Measurements from ENCODE around the gene TBC1D1. TPM values are rescaled to one million over a fixed set of nuclear protein-coding genes. Genes with fewer than 3 reads are reported as not detected.
A peak's percentile ranks its signal among the peaks of the same experiment; 100 is the strongest.

TBC1D1 gene
- total RNA-seq, 4 donors from 2014 or later, result 66.2 to 120 (median 87.9) TPM

DNA sequence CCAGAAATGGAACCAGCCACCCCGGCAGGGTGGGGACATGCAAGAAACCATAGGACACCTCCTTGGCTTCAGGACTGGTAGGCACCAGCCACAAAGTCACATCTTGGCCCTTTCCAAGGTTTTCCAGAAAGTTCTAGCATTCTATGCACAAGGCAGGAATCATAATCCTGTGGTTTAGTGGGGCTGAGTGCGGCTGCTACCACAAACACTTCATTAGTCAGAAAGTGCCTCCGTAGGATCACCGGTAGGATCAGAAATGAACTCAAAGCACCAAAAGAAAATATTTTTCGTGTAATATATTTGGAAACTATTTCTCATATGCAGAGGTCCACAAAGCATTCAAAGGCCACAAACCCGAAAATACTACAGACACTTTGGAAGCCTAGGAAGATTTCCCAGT is 261.0 kb downstream of the TBC1D1 start:
- no peak for TF ChIP-seq POLR2A (IDR thresholded peaks at IDR 0.05)
- TF ChIP-seq, protein P1, sequence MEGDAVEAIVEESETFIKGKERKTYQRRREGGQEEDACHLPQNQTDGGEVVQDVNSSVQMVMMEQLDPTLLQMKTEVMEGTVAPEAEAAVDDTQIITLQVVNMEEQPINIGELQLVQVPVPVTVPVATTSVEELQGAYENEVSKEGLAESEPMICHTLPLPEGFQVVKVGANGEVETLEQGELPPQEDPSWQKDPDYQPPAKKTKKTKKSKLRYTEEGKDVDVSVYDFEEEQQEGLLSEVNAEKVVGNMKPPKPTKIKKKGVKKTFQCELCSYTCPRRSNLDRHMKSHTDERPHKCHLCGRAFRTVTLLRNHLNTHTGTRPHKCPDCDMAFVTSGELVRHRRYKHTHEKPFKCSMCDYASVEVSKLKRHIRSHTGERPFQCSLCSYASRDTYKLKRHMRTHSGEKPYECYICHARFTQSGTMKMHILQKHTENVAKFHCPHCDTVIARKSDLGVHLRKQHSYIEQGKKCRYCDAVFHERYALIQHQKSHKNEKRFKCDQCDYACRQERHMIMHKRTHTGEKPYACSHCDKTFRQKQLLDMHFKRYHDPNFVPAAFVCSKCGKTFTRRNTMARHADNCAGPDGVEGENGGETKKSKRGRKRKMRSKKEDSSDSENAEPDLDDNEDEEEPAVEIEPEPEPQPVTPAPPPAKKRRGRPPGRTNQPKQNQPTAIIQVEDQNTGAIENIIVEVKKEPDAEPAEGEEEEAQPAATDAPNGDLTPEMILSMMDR (IDR thresholded peaks at IDR 0.05), result no peak
- Histone ChIP-seq H3K9me3 (no peaks in the 10 kb centered on the region), H3K27me3 (no peaks in the 10 kb centered on the region), H3K4me1 (peaks cover 3 to 9% (median 6%) of the 10 kb centered on the region in 4 donors), H3K27ac (no peak overlapping the region), H3K4me3 (no peak overlapping the region), H3K36me3 (no peaks in the 10 kb centered on the region)
- DNase-seq, result no peak

DNA sequence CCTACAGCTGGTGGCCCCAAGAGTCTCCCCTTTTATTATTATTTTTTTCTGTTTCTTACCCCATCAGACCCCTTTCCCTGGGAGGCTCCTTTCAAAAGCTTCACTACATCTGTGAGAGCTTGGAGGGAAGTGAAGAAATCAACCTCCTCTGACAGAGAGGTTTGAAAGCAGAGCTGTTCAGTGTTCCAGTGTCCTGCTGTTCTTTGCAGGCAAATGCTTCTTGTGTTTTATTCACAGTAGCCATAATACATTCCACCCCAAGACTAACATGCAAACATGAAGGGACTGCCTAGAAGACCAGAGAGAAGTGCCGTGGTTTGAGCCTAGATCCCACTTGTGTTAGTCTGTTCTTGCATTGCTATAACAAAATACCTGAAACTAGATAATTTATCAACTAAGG is 261.4 kb downstream of the TBC1D1 start:
- H3K4me1 ChIP-seq, result peaks cover 3 to 9% (median 6%) of the 10 kb centered on the region in 4 donors
- H3K36me3 ChIP-seq, result no peaks in the 10 kb centered on the region
- no peaks in the 10 kb centered on the region for H3K27me3 ChIP-seq
- no peak for TF ChIP-seq POLR2A (IDR thresholded peaks at IDR 0.05)
- TF ChIP-seq, protein P1 (IDR thresholded peaks at IDR 0.05), result no peak
- H3K4me3 ChIP-seq, result no peak overlapping the region
- no peaks in the 10 kb centered on the region for H3K9me3 ChIP-seq
- H3K27ac ChIP-seq, result no peak overlapping the region
- DNase-seq, result no peak

DNA sequence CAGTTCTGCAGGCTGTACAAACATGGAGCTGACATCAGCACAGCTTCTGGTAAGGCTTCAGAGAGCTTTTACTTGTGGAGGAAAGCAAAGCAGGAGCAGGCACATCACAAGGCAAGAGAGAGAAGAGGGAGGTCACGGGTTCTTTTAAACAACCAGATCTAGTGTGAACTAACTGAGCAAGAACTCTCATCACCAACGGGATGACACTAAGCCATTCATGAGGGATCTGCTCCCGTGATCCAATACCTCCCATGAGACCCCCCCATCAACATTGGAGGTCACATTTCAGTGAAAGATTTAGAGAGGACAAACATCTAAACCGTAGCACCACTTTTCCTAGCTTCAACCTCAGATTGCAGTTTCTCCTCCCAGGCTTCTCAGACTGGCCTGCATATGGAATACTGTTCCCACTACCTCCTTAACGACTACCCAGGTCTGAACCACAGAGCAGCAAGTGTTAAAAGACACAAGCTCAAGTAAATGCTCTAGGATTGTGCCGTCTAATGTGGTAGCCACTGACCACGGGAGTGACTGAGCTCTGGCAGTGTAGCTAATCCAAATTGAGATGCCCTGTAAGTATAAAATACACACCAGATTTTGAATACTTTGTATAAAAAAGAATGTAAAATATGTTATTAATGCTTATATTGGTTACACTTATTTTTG is 262.0 kb downstream of the TBC1D1 start:
- Histone ChIP-seq H3K27ac (no peak overlapping the region), H3K36me3 (no peaks in the 10 kb centered on the region), H3K9me3 (no peaks in the 10 kb centered on the region), H3K4me1 (peaks cover 4 to 9% (median 7%) of the 10 kb centered on the region in 4 donors), H3K27me3 (no peaks in the 10 kb centered on the region), H3K4me3 (no peak overlapping the region)
- no peak for DNase-seq
- TF ChIP-seq, protein P1 (IDR thresholded peaks at IDR 0.05), result no peak
- TF ChIP-seq POLR2A (IDR thresholded peaks at IDR 0.05), result no peak

DNA sequence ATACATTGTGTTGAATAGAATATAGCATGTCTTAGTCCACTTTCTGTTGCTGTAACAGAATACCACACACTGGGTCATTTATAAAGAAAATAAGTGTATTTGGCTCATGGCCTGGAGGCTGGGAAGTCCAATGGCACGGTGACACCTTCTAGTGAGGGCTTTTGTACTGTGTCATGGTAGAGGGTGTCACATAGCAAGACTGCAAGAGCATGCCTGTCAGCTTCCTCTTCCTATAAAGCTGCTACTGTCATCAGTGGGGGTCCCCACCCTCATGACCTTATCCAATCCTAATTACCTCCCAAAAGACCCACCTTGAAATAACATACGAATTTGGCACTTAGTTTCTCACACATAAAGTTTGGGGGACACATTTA is 262.5 kb downstream of the TBC1D1 start:
- Histone ChIP-seq H3K9me3 (no peaks in the 10 kb centered on the region), H3K27ac (no peak overlapping the region), H3K27me3 (no peaks in the 10 kb centered on the region), H3K4me1 (peaks cover 4 to 9% (median 8%) of the 10 kb centered on the region in 4 donors), H3K36me3 (no peaks in the 10 kb centered on the region), H3K4me3 (no peak overlapping the region)
- TF ChIP-seq POLR2A (IDR thresholded peaks at IDR 0.05), result no peak
- TF ChIP-seq, protein P1 (IDR thresholded peaks at IDR 0.05), result no peak
- DNase-seq, result no peak

GRCh38 chr4:38154252-38154651 is 263.4 kb downstream of the TBC1D1 start:
- DNase-seq, result no peak
- H3K4me3 ChIP-seq, result no peak overlapping the region
- peak overlapping the region; percentile 6 to 86 (median 72) for H3K27ac ChIP-seq
- no peaks in the 10 kb centered on the region for H3K27me3 ChIP-seq
- no peaks in the 10 kb centered on the region for H3K36me3 ChIP-seq
- H3K4me1 ChIP-seq, result peaks cover 4 to 9% (median 8%) of the 10 kb centered on the region in 4 donors
- no peak for TF ChIP-seq POLR2A (IDR thresholded peaks at IDR 0.05)
- TF ChIP-seq, protein P1 (IDR thresholded peaks at IDR 0.05), result no peak
- H3K9me3 ChIP-seq, result no peaks in the 10 kb centered on the region
